Measurements from ENCODE around the gene PGS1.

The PGS1 gene

DNA sequence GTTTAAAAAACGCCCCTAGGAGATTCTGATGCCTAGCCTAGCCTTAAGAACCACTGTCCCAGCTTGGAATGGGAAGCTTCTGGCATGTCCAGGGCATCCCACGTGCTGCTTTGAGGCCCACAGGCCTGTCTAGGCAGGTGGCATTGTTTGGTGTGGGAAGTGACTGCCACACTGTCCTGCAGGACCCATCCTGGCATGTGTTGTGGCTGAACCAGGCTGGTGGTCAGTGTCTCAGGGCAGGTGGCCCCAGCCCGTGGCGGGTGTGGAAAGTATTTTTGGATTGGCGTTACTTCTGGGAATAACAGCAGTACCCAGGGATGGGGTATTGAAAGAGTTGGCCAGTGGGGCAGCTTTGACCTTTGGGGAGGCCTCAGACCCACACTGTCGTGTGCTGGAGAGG is 27.9 kb downstream of the PGS1 start:
- TF ChIP-seq, protein P1, sequence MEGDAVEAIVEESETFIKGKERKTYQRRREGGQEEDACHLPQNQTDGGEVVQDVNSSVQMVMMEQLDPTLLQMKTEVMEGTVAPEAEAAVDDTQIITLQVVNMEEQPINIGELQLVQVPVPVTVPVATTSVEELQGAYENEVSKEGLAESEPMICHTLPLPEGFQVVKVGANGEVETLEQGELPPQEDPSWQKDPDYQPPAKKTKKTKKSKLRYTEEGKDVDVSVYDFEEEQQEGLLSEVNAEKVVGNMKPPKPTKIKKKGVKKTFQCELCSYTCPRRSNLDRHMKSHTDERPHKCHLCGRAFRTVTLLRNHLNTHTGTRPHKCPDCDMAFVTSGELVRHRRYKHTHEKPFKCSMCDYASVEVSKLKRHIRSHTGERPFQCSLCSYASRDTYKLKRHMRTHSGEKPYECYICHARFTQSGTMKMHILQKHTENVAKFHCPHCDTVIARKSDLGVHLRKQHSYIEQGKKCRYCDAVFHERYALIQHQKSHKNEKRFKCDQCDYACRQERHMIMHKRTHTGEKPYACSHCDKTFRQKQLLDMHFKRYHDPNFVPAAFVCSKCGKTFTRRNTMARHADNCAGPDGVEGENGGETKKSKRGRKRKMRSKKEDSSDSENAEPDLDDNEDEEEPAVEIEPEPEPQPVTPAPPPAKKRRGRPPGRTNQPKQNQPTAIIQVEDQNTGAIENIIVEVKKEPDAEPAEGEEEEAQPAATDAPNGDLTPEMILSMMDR (IDR thresholded peaks at IDR 0.05; ENCODE audit: low read depth, low read length): no peak
- no peak for DNase-seq (ENCODE audit: low read depth in 2 of 2)
- H3K4me3 ChIP-seq (replicated peaks in 1 of 2; ENCODE audit: low read depth in 2 of 2, low read length in 2 of 2): no peak overlapping the region

DNA sequence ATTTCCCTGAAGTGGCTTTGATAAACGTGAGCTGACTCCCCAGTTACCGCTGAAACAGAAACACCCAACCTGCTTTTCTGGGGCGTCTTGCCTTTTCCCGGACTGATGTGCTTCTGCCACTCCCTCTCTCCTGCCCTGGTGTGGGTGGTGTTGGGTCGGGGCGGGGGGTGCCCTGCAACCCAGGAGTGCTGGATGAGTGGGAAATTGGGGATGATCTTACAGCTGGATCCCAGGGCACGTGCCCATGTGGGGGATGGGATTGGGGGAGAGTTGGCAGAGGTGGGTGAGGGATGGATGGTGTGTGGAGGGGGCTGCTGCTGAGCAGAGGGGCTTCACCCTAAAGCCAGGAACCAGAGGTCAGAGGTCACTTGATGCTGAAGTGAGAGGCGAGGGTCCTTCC is 28.5 kb downstream of the PGS1 start:
- no peak for DNase-seq (ENCODE audit: low read depth in 2 of 2)
- no peak overlapping the region for H3K4me3 ChIP-seq (replicated peaks in 1 of 2; ENCODE audit: low read depth in 2 of 2, low read length in 2 of 2)
- TF ChIP-seq, protein P1 (IDR thresholded peaks at IDR 0.05; ENCODE audit: low read depth, low read length): no peak

DNA sequence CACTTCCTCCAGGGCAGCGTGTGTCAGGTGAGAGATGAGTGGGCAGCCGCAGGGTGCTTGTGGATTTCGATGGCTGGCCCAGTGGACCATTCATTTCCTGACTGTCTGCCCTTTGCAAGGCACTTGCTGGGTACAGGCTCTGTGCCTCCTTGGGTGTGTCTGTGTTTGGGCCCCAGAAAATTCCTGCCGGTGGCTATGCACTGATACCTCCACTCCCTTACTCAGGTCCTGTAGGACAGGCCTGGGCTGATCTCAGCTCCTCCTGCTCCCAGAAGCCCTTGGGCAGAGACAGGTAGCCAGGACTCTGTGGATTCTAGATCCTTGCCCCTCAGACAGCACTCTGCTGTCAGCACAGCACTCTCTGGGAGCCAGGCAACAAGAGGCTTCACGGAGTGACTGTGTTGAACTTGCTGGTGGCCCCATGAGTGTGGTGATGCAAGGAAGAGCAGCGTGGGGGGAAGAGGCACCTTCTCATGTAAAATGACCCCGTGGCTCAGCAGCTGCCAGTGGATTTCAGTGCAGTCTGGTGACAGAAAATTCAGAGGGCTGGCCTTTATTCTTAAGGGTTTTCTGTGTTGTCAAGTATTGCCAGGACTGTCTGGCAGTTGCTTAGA is 29.0 kb downstream of the PGS1 start:
- H3K4me3 ChIP-seq (replicated peaks in 1 of 2; ENCODE audit: low read depth in 2 of 2, low read length in 2 of 2): no peak overlapping the region
- no peak for DNase-seq (ENCODE audit: low read depth in 2 of 2)
- TF ChIP-seq, protein P1 (IDR thresholded peaks at IDR 0.05; ENCODE audit: low read depth, low read length): no peak

DNA sequence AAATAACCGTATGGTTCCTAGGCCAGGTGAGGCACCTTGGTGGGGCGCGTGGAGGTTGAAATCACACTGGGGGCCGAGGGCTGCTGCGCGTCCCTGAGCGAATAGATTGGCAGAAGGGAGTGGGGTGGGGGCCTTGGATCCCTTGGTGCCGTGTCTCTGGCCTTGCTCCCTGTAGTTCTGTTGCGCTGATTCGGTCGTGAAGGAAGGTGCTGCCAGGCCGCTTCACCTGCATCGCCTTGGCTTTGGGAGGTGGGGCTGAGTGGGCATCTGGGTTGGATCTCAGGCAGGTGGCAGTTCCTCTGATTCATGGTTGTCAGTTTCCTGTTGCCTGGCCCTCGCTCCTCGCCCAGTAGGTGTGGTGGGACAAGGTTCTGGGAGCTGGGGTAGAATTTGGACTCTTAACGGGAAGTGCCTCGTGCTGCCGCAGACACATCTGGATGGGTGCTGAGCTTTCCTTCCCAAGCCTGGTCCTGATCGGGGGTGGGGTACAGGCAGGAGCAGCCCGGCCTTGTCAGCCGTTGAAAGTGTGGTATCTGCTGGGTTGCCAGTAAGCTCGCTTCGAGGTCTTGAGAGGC is 30.1 kb downstream of the PGS1 start:
- no peak overlapping the region for H3K4me3 ChIP-seq (replicated peaks in 1 of 2; ENCODE audit: low read depth in 2 of 2, low read length in 2 of 2)
- DNase-seq (ENCODE audit: low read depth in 2 of 2): no peak
- TF ChIP-seq, protein P1 (IDR thresholded peaks at IDR 0.05; ENCODE audit: low read depth, low read length): no peak

DNA sequence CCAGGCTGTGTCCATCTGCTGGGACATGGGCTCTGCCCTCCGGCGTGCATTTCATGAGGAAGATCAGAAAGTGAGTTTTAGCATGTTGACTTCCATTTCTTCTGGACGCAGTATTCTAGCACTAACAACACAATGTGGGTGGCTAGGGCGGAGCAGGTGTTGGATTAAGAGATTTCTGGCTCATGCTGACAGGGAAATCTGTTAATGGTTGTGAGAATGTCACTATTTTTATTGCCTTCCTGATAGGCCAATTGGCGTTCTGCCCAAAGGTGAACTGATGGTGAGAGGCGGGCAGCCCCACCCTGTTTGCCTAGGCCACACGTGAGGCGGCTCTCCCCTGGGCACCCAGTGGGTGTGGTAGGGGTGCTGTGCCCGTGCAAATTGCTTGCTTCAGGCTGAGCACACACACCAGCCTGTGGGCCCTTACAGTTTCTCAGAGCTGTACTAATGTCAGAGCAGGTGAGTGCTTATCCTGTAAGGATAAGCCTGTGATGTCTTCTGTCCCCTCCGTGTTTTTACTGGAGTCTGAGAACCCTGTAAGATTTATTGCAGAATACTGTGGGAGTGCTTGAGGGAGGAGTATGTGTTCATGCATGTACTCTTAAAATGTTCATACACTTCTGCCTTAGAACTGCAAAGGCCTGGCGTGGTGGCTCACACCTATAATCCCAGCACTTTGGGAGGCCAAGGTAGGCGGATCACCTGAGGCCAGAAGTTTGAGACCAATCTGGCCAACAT is 30.9 kb downstream of the PGS1 start:
- no peak overlapping the region for H3K4me3 ChIP-seq (replicated peaks in 1 of 2; ENCODE audit: low read depth in 2 of 2, low read length in 2 of 2)
- no peak for DNase-seq (ENCODE audit: low read depth in 2 of 2)
- TF ChIP-seq, protein P1 (IDR thresholded peaks at IDR 0.05; ENCODE audit: low read depth, low read length): no peak

DNA sequence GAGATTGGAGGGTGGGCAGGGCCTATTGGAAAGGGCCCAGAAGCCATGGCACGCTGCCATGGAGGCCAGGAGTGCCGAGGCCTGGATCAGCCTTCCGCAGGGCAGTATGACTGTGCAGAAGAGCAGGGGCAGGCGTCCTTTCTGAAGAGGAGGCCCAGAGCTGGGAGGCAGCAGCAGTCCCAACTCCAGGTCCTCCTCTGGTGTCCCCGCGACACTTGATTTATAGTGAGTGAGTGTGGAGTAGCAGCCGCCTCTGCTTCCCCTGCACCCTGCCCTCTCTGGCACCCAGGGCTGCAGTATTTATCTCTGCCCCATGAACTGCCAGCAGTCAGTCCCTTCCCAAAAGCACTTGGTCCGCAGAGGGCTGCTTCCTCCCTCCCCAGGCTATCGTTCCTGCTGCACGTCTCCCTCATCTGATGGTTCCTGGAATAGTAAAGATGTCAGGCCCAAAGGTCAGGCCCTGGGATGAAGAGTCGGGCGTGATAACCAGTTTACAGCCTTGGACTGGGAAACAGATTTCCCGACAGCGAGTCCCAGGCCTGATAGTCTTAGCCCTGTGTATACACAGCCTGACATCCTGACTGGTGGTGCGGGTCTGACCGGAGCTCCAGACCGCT is 32.9 kb downstream of the PGS1 start:
- DNase-seq (ENCODE audit: low read depth in 2 of 2): no peak
- no peak overlapping the region for H3K4me3 ChIP-seq (replicated peaks in 1 of 2; ENCODE audit: low read depth in 2 of 2, low read length in 2 of 2)
- TF ChIP-seq, protein P1 (IDR thresholded peaks at IDR 0.05; ENCODE audit: low read depth, low read length): no peak
